Heart right ventricle (tissue), 16 donors: ENCODE results near the gene TUFT1. TPM values are rescaled to one million over a fixed set of nuclear protein-coding genes. Genes with fewer than 3 reads are reported as not detected.
A peak's percentile ranks its signal among the peaks of the same experiment; 100 is the strongest.

Experiments
- ATAC-seq, 8 donors: fragments of 200-7000 bp; cut with Tn5 transposase; one replicate each; pipeline ENCODE4 v1.9.1; 2020; ENCODE audit warnings: mild to moderate bottlenecking in 8 of 8, moderate library complexity in 8 of 8, moderate number of reproducible peaks in 1 of 8
- DNase-seq, 2 donors: peaks; one replicate each; pipeline ENCODE4 v3.0.0-alpha.2; 2020
- H3K27ac ChIP-seq, 10 donors: fragments of 200-600 bp; sonication (generic) in 2 of 10; one replicate each; pipeline versions ENCODE4 v1.5.0 to v1.8.0; 2020 to 2022; ENCODE audit warnings: mild to moderate bottlenecking in 3 of 10
- H3K27me3 ChIP-seq, 7 donors: fragments of 200-600 bp; one replicate each; pipeline ENCODE4 v1.8.0; 2021 to 2022; ENCODE audit warnings: mild to moderate bottlenecking in 2 of 7
- H3K36me3 ChIP-seq, 9 donors: fragments of 200-600 bp; sonication (generic) in 1 of 9; one replicate each; pipeline versions ENCODE4 v1.5.0 to v1.8.0; 2020 to 2022; ENCODE audit warnings: mild to moderate bottlenecking in 2 of 9
- H3K4me1 ChIP-seq, 9 donors: fragments of 200-600 bp; sonication (generic) in 1 of 9; one replicate each; pipeline versions ENCODE4 v1.5.0 to v1.8.0; 2020 to 2022; ENCODE audit warnings: mild to moderate bottlenecking in 4 of 9
- H3K4me3 ChIP-seq, 10 donors: fragments of 200-600 bp; sonication (generic) in 2 of 10; one replicate each; pipeline versions ENCODE4 v1.5.0 to v1.8.0; 2020 to 2022; ENCODE audit warnings: mild to moderate bottlenecking in 7 of 10, moderate library complexity in 2 of 10
- H3K9me3 ChIP-seq, 11 donors: fragments of 200-600 bp in 10 of 11; sonication (generic) in 2 of 11; one replicate each; pipeline versions ENCODE4 v1.5.0 to v1.8.0; 2013 to 2022; ENCODE audit warnings: mild to moderate bottlenecking in 2 of 11, control low read depth in 1 of 11, moderate library complexity in 1 of 11
- WGBS, 2 donors: extraction: QIAGEN DNeasy Blood & Tissue Kit; methylation state at CpG; one replicate each; pipeline ENCODE4 v1.1.7; 2013; ENCODE audit warnings: inconsistent platforms in 1 of 2; 5-methylcytosine and 5-hydroxymethylcytosine counted together
- intact Hi-C, 10 donors: fragments of 100-400 bp; cut with DNase I; formaldehyde crosslinking; loops; one replicate each; pipeline versions ENCODE4 v1.11.1 to v1.14.2; 2022
- polyA plus RNA-seq, 2 donors: library from polyadenylated mRNA; stranded (reverse); fragments of 200-250 nt; gene quantifications; one replicate each; pipeline ENCODE4 v1.2.3, GENCODE V29; 2013
- total RNA-seq, 10 donors: library from RNA; stranded (reverse); fragmentation: NEBNext Ultra II Directional in 3 of 10; extraction: Animal tissue kit (Norgen Biotek cat#: 25700) in 3 of 10; gene quantifications; one replicate each; pipeline versions ENCODE4 v1.2.1 to v1.2.4, GENCODE V29; 2021 to 2023
- TF ChIP-seq, protein P1 (sequence below), 9 donors: fragments of 200-600 bp; sonication (generic) in 2 of 9; IDR thresholded peaks; one replicate each; pipeline versions ENCODE4 v1.5.0 to v1.8.0; 2021 to 2022; ENCODE audit warnings: antibody characterized with exemption in 9 of 9, mild to moderate bottlenecking in 5 of 9, moderate library complexity in 1 of 9
- donor health status: Arrhythmogenic right ventricular cardiomyopathy.
- donor health status: ischemic (EF 13 %, LVEDD 7.1; RV severe dilation, severe dysfunction).
- donor health status: healthy with polysubstance abuse.
- donor health status: DM: no; HTN: yes; CAD: no.
- donor health status: DM: no; HTN: no; CAD: no.
- donor health status: ischemic (EF 25% LVEDD 6.9; RV normal size, moderate dysfunction).
- donor health status: ischemic (EF 25% LVEDD 5.7; RV mildly dilated, moderate dysfunction).
- donor health status: healthy.
- donor health status: DM: yes; HTN: yes; CAD: no.
- donor health status: Ischemic cardiomyopathy.
- donor health status: ischemic (EF 35%, LVEDD 5.7; RV mildly dilated, moderate dysfunction).
- donor health status: nonischemic (EF 11% LVEDD 7.7; RV severe dilation, severe dysfunction).
- donor health status: DM: yes; HTN: yes; CAD: no.
- donor health status: PGD.
- donor health status: ischemic (EF 29% LVEDD 5.4; RV normal size, mild dysfunction).
- donor health status: nonischemic (EF 23%, LVEDD 6.1; RV moderate dilation, normal function).

The TUFT1 gene
- total and polyA plus RNA-seq, 12 donors = 2.6 to 13.0 (median 4.7) TPM

DNA sequence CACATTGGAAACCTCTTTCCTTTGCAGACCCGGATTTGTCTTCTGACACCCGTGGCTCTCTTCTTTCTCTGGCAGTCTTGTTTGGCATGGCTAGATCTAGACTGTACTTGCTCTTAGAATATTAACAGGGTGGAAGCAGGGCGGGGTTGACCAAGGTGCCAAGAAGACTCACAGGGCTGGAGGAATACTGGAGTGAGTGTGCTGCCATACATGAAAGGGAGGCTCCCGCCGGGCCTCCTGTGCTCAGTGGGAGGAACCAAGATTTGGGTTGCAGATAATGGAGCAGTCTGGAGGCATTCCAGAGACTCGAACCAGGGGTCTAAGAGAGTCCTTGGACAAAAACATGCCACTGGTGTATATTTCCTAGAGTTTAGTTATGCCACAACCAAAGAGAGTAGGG, 44.2 kb downstream of the TUFT1 start:
- DNase-seq = no peak
- H3K36me3 ChIP-seq = peaks cover 0 to 27% (median 4%) of the 10 kb centered on the region in 9 donors
- ATAC-seq = no peak
- 81 to 83% methylated on average over 6 of the region's 6 CpGs for WGBS, 2 donors
- TF ChIP-seq, protein P1, sequence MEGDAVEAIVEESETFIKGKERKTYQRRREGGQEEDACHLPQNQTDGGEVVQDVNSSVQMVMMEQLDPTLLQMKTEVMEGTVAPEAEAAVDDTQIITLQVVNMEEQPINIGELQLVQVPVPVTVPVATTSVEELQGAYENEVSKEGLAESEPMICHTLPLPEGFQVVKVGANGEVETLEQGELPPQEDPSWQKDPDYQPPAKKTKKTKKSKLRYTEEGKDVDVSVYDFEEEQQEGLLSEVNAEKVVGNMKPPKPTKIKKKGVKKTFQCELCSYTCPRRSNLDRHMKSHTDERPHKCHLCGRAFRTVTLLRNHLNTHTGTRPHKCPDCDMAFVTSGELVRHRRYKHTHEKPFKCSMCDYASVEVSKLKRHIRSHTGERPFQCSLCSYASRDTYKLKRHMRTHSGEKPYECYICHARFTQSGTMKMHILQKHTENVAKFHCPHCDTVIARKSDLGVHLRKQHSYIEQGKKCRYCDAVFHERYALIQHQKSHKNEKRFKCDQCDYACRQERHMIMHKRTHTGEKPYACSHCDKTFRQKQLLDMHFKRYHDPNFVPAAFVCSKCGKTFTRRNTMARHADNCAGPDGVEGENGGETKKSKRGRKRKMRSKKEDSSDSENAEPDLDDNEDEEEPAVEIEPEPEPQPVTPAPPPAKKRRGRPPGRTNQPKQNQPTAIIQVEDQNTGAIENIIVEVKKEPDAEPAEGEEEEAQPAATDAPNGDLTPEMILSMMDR (IDR thresholded peaks at IDR 0.05) = no peak
- H3K4me3 ChIP-seq = no peak overlapping the region
- intact Hi-C loops = loop anchor here in 1 of 10 donors (10.0 kb wide), 1 partner anchor 251 kb away; the partner anchor contains the start of genes C2CD4D and RORC
- no peaks in the 10 kb centered on the region for H3K9me3 ChIP-seq
- H3K27me3 ChIP-seq = no peaks in the 10 kb centered on the region
- H3K4me1 ChIP-seq = peaks cover 0 to 19% (median 0%) of the 10 kb centered on the region in 9 donors
- H3K27ac ChIP-seq = peak overlapping the region in 2 of 10 donors; percentile 9 to 13

DNA sequence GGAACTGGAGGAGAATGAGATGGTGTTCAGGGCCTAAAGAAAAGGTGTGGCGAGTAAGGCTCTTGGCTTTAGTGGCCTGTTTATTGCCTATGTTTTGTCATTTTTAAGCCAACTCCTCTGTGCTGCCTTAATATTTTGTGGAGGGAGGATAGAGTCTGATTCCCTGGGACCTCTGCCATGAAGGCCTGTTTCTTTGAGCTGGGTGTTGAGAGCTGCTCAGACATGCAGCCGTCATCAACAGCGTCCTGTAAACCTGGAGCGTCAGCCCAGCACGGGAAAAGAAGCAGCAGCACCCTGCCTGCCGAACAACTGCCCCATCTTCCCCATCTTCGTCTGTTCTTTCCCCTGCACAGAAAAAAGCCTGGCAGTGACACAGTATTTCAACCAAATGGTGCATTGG, 44.7 kb downstream of the TUFT1 start:
- H3K36me3 ChIP-seq = peaks cover 0 to 22% (median 4%) of the 10 kb centered on the region in 9 donors
- no peaks in the 10 kb centered on the region for H3K9me3 ChIP-seq
- intact Hi-C loops = loop anchor here in 1 of 10 donors (10.0 kb wide), 1 partner anchor 250 kb away; the partner anchor contains the start of genes C2CD4D and RORC
- peak overlapping the region in 3 of 10 donors; percentile 9 to 43 (median 13) for H3K27ac ChIP-seq
- DNase-seq (no peak), ATAC-seq (peak in 1 of 8 donors; percentile 42)
- H3K4me3 ChIP-seq = no peak overlapping the region
- 54% methylated on average over 7 of the region's 7 CpGs for WGBS, 2 donors
- peaks cover 0 to 19% (median 0%) of the 10 kb centered on the region in 9 donors for H3K4me1 ChIP-seq
- no peaks in the 10 kb centered on the region for H3K27me3 ChIP-seq
- TF ChIP-seq, protein P1 (IDR thresholded peaks at IDR 0.05) = no peak

DNA sequence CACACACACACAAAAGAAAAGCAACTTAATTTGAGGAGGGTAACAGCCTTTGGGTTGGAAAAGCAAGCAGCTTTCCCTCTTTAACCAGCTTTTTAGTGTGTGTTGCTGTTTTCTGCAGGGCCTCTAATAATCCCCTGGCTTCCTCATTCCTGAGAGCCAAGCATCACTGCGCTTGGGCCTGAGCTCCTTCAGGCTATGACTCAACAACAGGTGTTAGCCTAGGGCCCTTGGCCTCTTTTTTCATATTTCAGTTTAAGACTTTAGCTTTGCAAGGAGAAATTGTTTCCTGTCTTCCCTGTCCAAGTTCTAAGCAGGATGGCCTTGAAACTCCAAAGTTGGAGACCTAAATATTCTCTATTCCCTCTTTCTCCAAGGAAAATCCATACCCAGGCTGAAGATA, 45.5 kb downstream of the TUFT1 start:
- DNase-seq (no peak), ATAC-seq (peak in 6 of 8 donors; percentile 53 to 68 (median 64))
- Histone ChIP-seq H3K4me1 (peaks cover 0 to 19% (median 0%) of the 10 kb centered on the region in 9 donors), H3K9me3 (peaks cover 0 to under 1% (median 0%) of the 10 kb centered on the region in 11 donors), H3K27me3 (no peaks in the 10 kb centered on the region), H3K36me3 (peaks cover 0 to 16% (median 0%) of the 10 kb centered on the region in 9 donors), H3K4me3 (no peak overlapping the region), H3K27ac (peak overlapping the region in 2 of 10 donors; percentile 13 to 43)
- intact Hi-C loops = loop anchor here in 1 of 10 donors (10.0 kb wide), 1 partner anchor 249 kb away; the partner anchor contains the start of genes C2CD4D and RORC
- TF ChIP-seq, protein P1 (IDR thresholded peaks at IDR 0.05) = no peak
- WGBS, 2 donors = 0 to 50% methylated on average over 1 of the region's 1 CpG

DNA sequence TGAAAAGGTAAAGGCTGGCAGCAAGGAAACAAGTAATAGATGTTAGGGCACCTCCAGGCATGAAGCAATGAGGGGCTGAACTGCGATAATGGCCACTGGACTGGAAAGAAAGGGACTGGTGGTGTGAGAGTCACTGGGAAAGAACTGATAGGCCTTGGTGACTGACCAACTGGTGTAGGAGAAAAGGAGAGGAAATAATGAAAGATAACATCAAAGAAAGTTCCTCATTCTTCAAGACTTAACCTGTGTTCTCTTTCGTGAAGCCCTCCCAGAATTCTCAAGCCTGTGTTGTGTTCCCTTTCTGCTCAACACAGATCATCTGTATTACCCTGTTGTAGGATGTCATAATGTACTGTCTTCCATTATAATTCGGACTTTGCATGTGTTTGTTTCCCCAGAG, 50.9 kb downstream of the TUFT1 start:
- WGBS, 2 donors = 87 to 94% methylated on average over 3 of the region's 3 CpGs
- Histone ChIP-seq H3K4me3 (no peak overlapping the region), H3K9me3 (peaks cover 0 to 10% (median 5%) of the 10 kb centered on the region in 11 donors), H3K36me3 (no peaks in the 10 kb centered on the region), H3K4me1 (peaks cover 0 to 12% (median 0%) of the 10 kb centered on the region in 9 donors), H3K27me3 (no peaks in the 10 kb centered on the region), H3K27ac (no peak overlapping the region)
- TF ChIP-seq, protein P1 (IDR thresholded peaks at IDR 0.05) = no peak
- ATAC-seq = no peak
- intact Hi-C loops = loop anchor here in 9 of 10 donors (5.0 to 10.0 kb wide), 7 partner anchors 46 to 246 kb away; partner anchors contain the start of genes C2CD4D (in 4 of the 9), RORC (in 3 of the 9) and TUFT1 (in 1 of the 9)
- DNase-seq = no peak
